NB4 (cell line): ENCODE results near the gene SLCO4A1.

ENCODE experiments used
- DNase-seq: peaks from one replicate; pipeline ENCODE4 v3.0.0; 2010; ENCODE audit warnings: low read depth
- H3K4me3 ChIP-seq: one replicate; pipeline ENCODE4 v1.5.1; 2011; ENCODE audit warnings: mild to moderate bottlenecking, low read depth, low read length, moderate library complexity
- CTCF ChIP-seq: IDR thresholded peaks from one replicate; pipeline ENCODE4 v1.5.1; 2012; ENCODE audit warnings: low read depth, low read length
- MYC ChIP-seq: IDR thresholded peaks from 2 replicates; pipeline ENCODE4 v1.6.1; 2011; ENCODE audit warnings: low read depth, low read length
- POLR2A ChIP-seq: IDR thresholded peaks from 2 replicates; pipeline ENCODE4 v1.6.1; 2011; ENCODE audit warnings: mild to moderate bottlenecking; ENCODE audit not compliant: insufficient read length; ENCODE audit errors: extremely low read depth
- TF ChIP-seq, protein P1 (sequence below): IDR thresholded peaks from 2 replicates; pipeline ENCODE4 v1.6.1; 2011; ENCODE audit warnings: low read depth, low read length

SLCO4A1 gene

GRCh38 chr20:62692176-62692575, 49.9 kb downstream of the SLCO4A1 start:
- TF ChIP-seq POLR2A (no peak), CTCF (no peak), MYC (no peak)
- TF ChIP-seq, protein P1, sequence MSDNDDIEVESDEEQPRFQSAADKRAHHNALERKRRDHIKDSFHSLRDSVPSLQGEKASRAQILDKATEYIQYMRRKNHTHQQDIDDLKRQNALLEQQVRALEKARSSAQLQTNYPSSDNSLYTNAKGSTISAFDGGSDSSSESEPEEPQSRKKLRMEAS: no peak
- H3K4me3 ChIP-seq: no peak overlapping the region
- no peak for DNase-seq

DNA sequence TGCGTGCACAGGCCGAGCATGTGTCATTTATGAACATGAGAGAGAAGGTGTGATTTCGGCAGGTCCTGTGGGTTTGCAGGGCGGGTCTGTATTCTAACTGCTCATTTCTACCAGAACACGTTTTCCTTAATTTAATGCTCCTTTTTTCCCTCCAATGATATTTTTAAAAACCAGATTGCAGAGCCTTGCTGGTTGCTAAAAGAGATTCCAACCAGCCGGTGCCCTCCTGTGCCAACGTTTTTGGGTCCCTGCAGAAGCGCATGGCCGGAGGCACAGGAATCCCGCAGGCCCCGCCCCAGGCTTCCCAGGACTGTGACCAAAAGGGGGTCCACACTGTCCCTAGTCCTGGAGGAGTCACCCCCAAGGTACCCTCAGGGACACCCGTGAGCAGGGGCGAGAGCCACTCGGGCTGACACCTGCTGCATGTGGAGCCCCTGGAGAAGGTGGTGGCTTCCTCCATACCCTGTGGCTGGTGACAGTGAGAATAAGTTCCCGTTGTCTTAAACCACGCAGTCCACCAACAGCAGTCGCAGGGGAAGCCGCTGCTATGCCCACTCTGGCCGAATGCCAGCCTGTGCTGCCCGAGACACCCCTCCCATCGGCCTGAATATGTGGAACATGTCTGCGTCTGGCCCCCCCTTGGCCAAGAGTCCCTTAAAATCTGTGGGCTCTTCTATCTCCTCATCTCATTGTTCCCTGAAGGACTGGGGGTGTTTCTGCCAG, 50.7 kb downstream of the SLCO4A1 start:
- DNase-seq: no peak
- H3K4me3 ChIP-seq: no peak overlapping the region
- TF ChIP-seq, protein P1: no peak
- TF ChIP-seq POLR2A (no peak), CTCF (no peak), MYC (no peak)

DNA sequence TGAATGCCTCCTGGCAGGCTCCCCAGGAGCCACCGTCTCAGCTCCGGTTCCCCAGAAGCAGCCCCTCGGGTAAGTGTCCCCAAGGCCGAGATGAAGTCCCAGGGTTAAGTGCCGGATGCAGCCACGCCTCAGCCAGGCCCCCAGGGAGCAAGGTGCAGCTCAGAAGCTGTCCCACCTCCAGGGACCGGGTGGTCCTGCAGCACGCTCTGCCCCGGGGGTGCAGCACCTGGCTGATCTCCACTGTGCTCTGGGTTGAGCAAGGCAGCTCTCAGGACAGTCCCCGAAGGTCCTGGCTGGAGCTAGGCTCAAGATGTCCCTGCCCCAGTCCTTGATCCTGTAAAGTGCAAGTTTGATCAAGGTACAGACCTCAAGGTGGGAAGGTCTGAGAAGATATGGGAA, 51.2 kb downstream of the SLCO4A1 start:
- H3K4me3 ChIP-seq: no peak overlapping the region
- TF ChIP-seq POLR2A: no peak
- TF ChIP-seq, protein P1: no peak
- no peak for TF ChIP-seq CTCF
- DNase-seq: no peak

DNA sequence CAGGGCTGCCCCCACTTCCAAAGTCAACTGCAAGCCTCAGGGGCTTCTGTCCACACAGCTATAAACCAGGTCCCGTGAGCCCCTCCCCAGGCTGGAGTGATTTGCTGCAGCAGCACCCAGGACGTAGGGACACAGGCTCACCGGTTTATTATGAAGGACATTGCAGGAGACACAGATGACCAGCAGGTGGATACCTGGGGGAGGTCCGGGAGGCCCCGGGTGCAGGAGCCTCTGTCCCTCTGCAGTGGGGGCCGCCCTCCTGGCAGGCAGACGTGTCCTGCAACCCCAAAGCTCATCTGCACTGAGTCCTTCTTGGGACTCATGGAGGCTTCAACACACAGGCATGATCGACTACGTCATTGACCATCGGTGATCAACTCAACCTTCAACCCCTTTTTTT, 51.8 kb downstream of the SLCO4A1 start:
- TF ChIP-seq POLR2A (no peak), MYC (no peak), CTCF (no peak)
- TF ChIP-seq, protein P1: no peak
- no peak overlapping the region for H3K4me3 ChIP-seq

DNA sequence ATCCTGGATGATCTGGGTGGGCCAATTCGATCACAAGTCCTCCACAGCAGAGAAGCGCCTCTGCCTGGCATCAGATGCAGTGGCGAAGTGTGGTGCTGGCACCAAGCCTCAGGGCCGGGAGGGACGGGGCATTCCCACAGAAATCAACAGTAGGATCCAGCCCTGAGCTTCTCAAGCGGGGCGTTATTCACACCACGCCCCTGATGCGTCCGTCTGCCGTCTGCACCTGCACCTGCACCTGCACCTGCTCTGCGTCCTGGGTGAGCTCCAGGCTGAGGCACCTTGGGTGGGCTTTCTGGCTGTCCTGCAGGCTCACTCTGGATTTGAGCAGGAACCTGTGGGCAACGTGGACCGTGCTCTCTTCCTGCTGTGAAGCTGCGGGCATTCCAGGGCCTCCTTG, 52.6 kb downstream of the SLCO4A1 start:
- no peak for DNase-seq
- TF ChIP-seq CTCF (no peak), MYC (no peak), POLR2A (no peak)
- TF ChIP-seq, protein P1: no peak
- no peak overlapping the region for H3K4me3 ChIP-seq

More for the DNA sequence above, 51.8 kb downstream of the SLCO4A1 start:
- no peak for DNase-seq
